Activated T-helper 9 cell treated with anti-CD3 and anti-CD28 coated beads, Interleukin-2, amount 50 U/mL, for 16 hours (primary cell): ENCODE results near the gene CLDN34.
A peak's percentile ranks its signal among the peaks of the same experiment; 100 is the strongest.

Experiments used
- DNase-seq: peaks from one replicate; pipeline ENCODE4 v3.0.0-alpha.2; 2020; ENCODE audit warnings: low read depth

The CLDN34 gene

GRCh38 chrX:9980927-9981326 lies 13.8 kb downstream of the CLDN34 start:
- DNase-seq: no peak

- DNase-seq: no peak
Observed at GRCh38 chrX:9983441-9983840, 16.3 kb downstream of the CLDN34 start.

GRCh38 chrX:9983846-9984245 lies 16.7 kb downstream of the CLDN34 start:
- DNase-seq: no peak

- no peak for DNase-seq
Observed at GRCh38 chrX:9988762-9989161, 21.6 kb downstream of the CLDN34 start.

DNA sequence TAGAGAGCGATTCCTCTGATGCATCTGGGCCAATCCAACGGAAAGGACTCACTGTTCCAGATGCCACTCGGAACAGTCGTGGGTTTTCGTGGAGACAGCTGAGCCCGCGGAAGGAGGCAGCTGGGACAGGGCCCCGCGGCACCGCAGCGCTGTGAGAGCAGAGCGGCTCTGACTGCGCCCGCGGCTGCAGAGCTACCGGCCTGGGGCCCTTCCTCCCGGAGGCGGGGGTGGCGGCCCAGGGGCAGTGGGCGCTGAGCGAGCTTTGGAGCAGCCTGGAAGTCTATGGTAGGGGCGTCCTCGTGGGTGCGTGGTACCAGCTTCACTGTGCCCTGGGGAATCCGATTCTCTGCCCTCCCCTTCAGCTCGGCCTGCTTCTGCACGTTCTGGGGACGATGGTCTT lies 24.9 kb downstream of the CLDN34 start:
- DNase-seq: no peak

DNA sequence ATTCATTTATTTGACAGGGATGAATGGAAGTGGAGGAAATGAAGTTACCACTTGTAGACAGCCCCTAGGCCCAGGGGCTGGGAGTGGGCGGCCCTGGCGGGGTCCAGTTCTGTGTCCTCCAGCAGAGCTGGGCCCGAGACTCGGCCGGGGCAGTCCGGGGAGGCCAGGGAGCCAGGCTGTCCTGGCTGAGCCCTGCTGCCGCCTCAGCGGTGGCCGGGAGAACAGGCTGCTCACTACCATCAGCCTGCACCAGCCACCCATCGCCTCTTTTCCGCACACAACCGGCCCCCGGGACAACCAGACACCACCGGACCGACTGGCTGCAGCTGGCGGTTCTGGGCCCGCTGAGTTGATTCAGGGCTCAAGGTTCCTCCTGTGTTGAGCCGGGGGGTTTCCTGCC lies 25.6 kb downstream of the CLDN34 start:
- no peak for DNase-seq

DNA sequence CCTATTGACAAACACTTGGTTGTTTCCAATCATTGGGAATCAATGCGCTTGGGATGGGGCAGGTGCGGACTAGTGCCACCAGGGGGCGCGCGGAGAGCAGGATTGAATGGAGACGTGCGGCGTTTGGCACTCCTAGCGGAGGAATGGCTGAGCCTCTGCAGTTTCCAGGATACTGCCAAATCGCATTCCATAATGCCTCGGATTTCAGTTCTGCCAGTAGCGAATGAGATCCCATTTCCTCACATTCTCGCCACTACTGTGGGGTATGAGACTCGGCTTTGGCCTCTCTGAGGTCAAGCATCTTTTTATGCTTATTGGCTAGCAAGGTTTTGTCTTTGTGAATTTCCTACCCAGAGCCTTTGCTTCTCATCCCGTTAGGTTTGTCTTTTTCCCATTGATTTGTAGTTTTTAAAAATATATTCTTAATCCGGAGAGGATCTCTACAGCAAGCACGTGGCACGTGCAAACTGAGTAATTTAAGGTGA lies 28.7 kb downstream of the CLDN34 start:
- peak; percentile 72 for DNase-seq

DNA sequence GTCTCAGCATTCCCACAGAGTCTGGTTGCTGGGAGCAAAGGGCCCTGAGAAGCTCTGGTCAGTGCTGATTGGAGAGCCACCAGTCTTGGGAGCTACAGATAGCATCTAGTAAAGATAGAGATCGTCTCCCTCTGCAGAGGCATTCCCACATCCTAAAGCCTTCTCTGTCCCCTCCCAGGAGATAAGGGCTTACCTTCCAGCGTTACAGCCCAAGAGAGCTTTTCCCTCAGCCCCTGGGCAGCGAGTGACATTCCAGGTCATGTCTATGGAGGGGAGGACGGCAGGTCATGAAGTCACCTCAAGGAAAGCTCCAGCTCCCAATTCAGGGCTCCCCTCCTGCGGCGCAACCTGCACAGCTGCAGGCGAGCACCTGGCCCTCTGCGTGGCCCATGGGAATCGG lies 29.9 kb downstream of the CLDN34 start:
- no peak for DNase-seq

DNA sequence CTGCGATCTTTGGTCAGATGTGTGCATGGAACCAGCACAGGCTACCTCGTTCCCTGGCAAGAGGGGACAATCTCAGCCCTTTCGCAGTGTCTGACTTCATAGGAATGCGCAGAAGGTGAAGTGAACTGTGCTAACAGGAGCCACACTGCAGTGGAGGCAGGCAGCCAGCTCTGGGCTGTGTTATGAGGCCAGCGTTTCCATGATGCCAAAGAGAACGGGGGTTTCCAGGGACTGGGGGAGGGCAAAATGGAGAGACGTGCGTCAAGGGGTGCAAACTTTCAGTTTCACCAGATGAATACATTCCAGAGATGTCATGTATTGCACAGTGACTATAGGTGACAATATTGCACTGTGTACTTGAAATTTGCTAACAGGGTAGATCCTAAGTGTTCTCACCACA lies 30.4 kb downstream of the CLDN34 start:
- DNase-seq: peak; percentile 50

DNA sequence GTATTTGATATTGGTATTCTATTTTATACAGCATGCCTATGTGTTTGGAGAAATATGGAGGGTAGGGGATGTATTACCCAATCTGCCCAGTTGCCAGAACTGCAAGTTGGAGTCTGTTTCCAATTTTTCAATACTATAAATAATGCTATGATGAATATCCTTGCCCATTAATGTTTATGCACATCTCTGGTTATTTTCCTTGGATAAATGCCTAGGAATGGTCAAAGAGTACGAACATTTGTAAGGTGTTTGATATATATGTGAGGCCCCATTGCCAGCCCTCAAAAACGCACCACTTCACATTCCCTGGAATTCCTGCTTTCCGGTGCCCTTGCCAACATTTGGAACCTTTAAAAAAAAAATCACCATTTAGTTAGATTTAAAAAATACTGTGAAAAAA lies 34.3 kb downstream of the CLDN34 start:
- no peak for DNase-seq

- no peak for DNase-seq
Observed at GRCh38 chrX:10004832-10005475, 37.8 kb downstream of the CLDN34 start.

GRCh38 chrX:10006086-10006485 lies 38.9 kb downstream of the CLDN34 start:
- DNase-seq: no peak

- no peak for DNase-seq
Observed at GRCh38 chrX:10006770-10007169, 39.6 kb downstream of the CLDN34 start.

- no peak for DNase-seq
Observed at GRCh38 chrX:10007621-10008020, 40.5 kb downstream of the CLDN34 start.

GRCh38 chrX:10008483-10009056 lies 41.4 kb downstream of the CLDN34 start:
- DNase-seq: no peak

DNA sequence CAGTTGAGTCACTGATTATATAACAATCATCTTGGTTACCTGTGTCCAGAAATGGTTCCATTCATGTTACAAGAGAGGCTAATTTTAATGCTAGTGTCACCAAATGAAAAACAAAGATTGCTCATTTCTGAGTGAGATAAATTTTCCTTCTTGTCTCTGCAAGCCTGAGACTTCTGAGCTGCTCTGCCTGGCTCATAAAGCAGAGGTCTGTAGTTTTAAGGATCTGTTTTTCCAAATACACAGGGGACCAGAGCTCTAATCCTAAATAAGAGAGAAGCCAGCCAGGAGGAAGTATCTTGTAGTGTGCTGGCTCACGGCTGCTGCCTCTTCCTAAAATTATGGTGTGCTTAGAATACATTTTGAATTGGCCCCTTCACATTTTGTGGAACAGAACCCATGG lies 42.6 kb downstream of the CLDN34 start:
- no peak for DNase-seq

- DNase-seq: no peak
Observed at GRCh38 chrX:10010686-10011085, 43.5 kb downstream of the CLDN34 start.

- DNase-seq: no peak
Observed at GRCh38 chrX:10011261-10011931, 44.2 kb downstream of the CLDN34 start.

DNA sequence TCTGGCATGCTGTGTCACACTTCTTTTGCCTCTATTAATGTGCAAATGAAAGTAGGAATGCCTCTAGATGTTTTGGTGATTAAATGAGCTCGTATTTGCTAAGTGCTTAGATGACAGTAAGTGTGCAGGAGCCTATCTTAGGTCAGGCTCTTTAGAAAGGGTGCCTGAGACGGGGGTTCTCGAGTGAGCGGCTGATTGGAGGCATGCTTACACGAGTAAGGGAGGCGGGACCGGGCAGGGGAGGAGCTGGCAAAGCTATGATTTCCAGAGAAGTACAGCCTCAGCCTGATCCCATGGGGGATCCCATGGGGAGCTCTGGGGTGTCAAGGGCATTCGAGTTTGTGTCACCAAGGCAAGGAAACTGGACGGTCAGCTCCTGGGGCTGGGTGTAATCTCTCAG lies 44.8 kb downstream of the CLDN34 start:
- DNase-seq: no peak

DNA sequence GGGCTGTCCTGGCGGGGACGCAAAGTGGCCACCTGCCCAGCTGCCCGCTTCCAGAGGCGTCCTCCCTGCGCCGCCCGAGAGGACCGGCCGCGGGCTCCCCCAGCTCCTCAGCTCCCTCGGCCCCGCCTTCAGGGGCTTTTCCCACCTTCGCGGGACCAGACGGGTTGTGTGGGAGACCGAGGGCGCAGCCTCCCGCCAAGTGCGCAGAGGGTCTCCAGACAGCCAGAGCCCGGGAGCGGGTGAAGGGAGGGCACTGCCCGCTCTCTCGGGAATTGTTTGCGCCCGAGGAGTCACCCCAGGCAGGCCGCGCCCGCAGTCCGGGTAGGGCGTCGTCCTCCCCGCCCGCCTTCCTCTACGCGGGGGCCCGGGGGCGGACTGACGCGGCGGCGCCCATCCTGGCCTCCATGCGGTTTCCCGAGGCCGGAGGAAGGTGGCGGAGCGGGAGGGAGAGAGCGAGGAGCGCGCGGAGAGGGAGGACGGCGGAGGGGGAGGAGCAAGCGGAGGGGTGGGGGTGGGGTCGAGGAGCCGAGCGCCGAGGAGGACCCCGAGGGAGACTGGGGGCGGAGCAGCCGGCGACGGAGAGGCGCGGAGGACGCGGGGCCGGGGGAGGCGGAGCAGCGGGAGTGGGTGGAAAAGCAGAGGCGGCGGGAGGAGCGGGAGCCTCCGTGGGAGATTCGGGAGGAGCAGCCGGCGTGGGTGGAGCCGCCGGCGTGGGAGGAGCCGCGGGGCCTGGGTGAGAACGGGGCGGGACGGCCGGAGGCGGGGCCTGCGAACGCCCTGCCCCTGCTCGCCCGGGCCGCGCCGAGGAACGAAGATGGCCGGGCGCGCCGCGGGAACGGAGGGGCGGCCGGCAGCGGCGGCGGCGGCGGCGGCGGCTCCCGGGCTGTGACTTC lies 47.5 kb downstream of the CLDN34 start:
- DNase-seq: peak; percentile 69

- no peak for DNase-seq
Observed at GRCh38 chrX:10015355-10015722, 48.2 kb downstream of the CLDN34 start.

DNA sequence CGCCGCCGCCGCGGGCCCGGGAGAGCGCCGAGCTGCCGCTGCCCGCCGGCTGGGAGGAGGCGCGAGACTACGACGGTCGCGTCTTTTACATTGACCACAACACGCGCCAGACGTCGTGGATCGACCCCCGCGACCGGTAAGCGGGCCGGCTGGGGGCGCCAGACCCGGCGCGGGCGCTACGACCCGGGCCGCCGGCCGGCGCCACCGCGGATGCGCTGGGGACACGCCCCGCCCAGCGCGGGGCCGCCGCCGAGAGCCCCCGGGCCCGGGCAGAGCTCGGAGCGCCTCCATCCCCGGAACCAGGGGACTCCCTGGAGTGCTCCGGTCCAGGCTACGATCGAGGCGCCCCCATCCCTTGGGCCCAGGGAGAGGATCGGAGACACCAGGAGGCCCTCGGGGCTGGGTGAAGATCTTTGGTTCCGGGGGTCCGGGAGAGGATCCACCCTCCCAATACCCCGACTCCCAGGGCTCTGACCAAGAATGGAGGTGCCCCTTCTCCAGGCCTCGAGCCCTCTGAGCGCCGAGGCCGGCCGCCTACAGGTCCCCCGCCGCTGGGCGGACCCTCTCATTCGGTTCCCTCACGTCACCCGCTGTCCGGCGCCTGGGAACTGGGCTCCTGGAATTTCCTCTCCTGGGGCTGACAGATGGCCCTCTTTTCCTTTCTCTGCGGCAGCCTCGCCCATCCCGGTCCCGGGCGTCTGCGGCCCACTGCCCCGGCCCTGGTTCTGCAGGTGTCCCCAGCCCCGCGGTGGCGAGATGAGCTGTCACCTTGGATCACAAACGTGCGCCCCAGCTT lies 48.8 kb downstream of the CLDN34 start:
- DNase-seq: no peak
